PC-3 (cell line): ENCODE data around the gene GPR146.

Experiments
- EZH2phosphoT487 ChIP-seq: fragments of 300-600 bp; sonication (generic); IDR thresholded peaks from 2 replicates; pipeline ENCODE4 v1.6.1; 2018; ENCODE audit warnings: mild to moderate bottlenecking, antibody characterized with exemption, low read length, borderline replicate concordance
- TF ChIP-seq, protein P1 (sequence below): fragments of 300-600 bp; sonication (generic); conservative IDR thresholded peaks from 2 replicates; pipeline ENCODE4 v1.5.1; 2017; ENCODE audit warnings: antibody characterized with exemption, low read depth, mild to moderate bottlenecking, low read length

DNA sequence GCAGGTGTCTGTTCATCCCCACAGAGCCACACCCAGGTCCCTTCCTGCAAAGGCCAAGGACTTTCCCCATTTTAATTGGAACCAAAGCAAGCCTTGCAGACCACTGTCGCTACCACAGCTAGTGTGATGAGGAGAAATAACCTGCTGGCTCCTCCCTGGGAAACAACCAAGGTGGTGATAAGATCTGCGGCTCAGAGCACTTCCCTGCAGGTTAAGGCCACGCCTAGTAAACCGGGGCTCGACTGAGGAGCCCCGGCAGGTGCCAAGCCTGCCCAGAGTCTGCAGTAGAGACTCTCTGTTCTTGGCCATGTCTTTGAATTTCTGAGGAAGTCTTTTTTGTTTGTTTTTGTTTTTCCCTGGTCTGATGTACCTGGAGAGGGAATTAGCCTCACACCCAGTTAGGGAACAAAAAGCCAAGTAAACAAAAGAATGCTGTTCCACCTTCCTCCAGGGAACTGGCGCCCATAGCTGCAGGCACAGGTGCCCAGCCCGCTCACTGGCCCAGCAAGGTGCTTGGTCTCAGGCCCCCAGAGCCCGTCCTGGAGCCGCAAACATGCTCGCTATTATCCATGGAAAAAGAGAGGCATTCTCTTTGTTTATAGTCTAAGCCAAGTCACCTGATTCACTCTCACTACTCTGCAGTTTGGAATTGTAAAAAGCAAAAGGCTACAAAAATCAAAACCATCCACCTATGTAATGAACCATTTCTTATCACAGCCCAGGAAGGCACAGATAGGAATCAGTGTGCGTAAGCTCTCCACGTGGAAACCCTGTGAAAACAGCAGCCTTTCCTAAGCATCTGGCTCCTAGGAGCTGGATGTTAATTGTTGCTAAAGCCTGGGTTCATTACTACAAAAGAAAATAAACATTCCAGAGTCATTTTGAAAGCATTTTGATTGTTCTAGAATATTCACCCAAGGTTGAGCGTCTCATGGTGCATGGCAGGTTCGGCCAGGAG lies 2.7 kb downstream of the GPR146 start:
- TF ChIP-seq, protein P1, sequence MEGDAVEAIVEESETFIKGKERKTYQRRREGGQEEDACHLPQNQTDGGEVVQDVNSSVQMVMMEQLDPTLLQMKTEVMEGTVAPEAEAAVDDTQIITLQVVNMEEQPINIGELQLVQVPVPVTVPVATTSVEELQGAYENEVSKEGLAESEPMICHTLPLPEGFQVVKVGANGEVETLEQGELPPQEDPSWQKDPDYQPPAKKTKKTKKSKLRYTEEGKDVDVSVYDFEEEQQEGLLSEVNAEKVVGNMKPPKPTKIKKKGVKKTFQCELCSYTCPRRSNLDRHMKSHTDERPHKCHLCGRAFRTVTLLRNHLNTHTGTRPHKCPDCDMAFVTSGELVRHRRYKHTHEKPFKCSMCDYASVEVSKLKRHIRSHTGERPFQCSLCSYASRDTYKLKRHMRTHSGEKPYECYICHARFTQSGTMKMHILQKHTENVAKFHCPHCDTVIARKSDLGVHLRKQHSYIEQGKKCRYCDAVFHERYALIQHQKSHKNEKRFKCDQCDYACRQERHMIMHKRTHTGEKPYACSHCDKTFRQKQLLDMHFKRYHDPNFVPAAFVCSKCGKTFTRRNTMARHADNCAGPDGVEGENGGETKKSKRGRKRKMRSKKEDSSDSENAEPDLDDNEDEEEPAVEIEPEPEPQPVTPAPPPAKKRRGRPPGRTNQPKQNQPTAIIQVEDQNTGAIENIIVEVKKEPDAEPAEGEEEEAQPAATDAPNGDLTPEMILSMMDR: no peak
- TF ChIP-seq EZH2phosphoT487: no peak
